ENCODE data around the gene GFPT1. TPM values are rescaled to one million over a fixed set of nuclear protein-coding genes. Genes with fewer than 3 reads are reported as not detected.
"Not testable (repeated sequence)": the region's sequence is repeated elsewhere in the genome, so short reads cannot be mapped to it uniquely, and the experiment has no call there.

GFPT1 gene
- total RNA-seq, 1 donor from 2014 or later = 126 TPM

DNA sequence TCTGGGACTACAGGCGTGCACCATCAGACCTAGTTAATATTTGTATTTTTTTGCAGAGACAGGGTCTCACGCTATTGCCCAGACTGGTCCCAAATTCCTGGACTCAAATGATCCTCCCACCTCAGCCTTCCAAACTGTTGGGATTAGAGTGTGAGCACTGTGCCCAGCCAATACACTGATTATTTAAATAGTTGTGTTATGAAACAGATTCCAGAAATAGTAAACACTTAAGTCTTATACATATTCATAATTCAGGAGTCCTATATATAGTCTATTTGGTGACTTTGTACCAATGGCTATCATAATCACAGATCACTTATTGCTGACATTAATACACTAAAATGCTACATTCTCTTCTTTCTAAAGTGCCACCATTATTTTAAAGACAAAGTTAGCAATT lies 37.4 kb upstream of the GFPT1 start:
- no peaks in the 10 kb centered on the region for H3K9me3 ChIP-seq (ENCODE audit: insufficient read depth, low read depth, low read length)
- H3K4me1 ChIP-seq (ENCODE audit: insufficient read depth, low read length) = no peaks in the 10 kb centered on the region
- H3K4me3 ChIP-seq (ENCODE audit: insufficient read depth, low read depth, low read length) = no peak overlapping the region
- no peaks in the 10 kb centered on the region for H3K27me3 ChIP-seq (ENCODE audit: insufficient read depth, low read length)
- peaks cover 14% of the 10 kb centered on the region for H3K36me3 ChIP-seq (ENCODE audit: insufficient read depth, low read length)
- no peaks in the 10 kb centered on the region for H3K9me3 Mint-ChIP-seq (ENCODE audit: unreplicated experiment)
- H3K36me3 Mint-ChIP-seq (ENCODE audit: low read depth, unreplicated experiment) = peaks cover 6% of the 10 kb centered on the region
- no peaks in the 10 kb centered on the region for H3K79me2 ChIP-seq (ENCODE audit: insufficient read depth, low read length)
- H3K4me3 Mint-ChIP-seq (ENCODE audit: unreplicated experiment) = no peak overlapping the region
- no peak overlapping the region for H3K27ac Mint-ChIP-seq (ENCODE audit: unreplicated experiment)
- no peak overlapping the region for H3K27ac ChIP-seq (ENCODE audit: low read depth, low read length)
- DNase-seq (ENCODE audit: low read depth) (no peak), FAIRE-seq (no peak)
- no peak overlapping the region for H2AFZ ChIP-seq (ENCODE audit: low read depth, low read length)
- no peaks in the 10 kb centered on the region for H3K27me3 Mint-ChIP-seq (ENCODE audit: low read depth, unreplicated experiment)
- H3K4me2 ChIP-seq (ENCODE audit: low read length) = no peak overlapping the region
- H3K4me1 Mint-ChIP-seq (ENCODE audit: low read depth, unreplicated experiment) = no peaks in the 10 kb centered on the region
- no peaks in the 10 kb centered on the region for H4K20me1 ChIP-seq (ENCODE audit: insufficient read depth, low read length)
- no peak overlapping the region for H3K9ac ChIP-seq (ENCODE audit: low read length)
- TF ChIP-seq, protein P1, sequence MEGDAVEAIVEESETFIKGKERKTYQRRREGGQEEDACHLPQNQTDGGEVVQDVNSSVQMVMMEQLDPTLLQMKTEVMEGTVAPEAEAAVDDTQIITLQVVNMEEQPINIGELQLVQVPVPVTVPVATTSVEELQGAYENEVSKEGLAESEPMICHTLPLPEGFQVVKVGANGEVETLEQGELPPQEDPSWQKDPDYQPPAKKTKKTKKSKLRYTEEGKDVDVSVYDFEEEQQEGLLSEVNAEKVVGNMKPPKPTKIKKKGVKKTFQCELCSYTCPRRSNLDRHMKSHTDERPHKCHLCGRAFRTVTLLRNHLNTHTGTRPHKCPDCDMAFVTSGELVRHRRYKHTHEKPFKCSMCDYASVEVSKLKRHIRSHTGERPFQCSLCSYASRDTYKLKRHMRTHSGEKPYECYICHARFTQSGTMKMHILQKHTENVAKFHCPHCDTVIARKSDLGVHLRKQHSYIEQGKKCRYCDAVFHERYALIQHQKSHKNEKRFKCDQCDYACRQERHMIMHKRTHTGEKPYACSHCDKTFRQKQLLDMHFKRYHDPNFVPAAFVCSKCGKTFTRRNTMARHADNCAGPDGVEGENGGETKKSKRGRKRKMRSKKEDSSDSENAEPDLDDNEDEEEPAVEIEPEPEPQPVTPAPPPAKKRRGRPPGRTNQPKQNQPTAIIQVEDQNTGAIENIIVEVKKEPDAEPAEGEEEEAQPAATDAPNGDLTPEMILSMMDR (IDR thresholded peaks at IDR 0.05; ENCODE audit: insufficient read depth, low read depth, low read length) = no peak
- TF ChIP-seq EZH2 (IDR thresholded peaks at IDR 0.05; ENCODE audit: insufficient read depth, low read length) = no peak

DNA sequence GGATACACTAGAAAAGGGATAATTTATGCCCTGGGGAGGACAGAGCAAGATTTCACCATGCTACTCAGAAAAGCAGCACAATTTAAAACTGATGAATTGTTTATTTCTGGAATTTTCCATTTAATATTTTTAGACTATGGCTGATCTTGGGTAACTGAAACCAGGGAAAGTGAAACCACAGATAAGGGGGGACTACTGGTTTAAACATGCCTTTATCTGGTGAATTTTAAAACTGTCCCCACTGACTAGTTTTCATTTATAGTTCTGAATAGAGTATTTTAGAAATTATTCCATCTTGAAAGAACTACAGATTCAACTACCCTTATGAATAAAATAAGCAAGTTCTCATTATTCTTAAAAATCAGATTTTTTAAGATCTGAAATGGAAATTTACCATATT lies 35.2 kb upstream of the GFPT1 start:
- Mint-ChIP-seq H3K4me3 (ENCODE audit: unreplicated experiment) (no peak overlapping the region), H3K36me3 (ENCODE audit: low read depth, unreplicated experiment) (peaks cover 8% of the 10 kb centered on the region), H3K27me3 (ENCODE audit: low read depth, unreplicated experiment) (no peaks in the 10 kb centered on the region), H3K4me1 (ENCODE audit: low read depth, unreplicated experiment) (no peaks in the 10 kb centered on the region), H3K27ac (ENCODE audit: unreplicated experiment) (no peak overlapping the region), H3K9me3 (ENCODE audit: unreplicated experiment) (no peaks in the 10 kb centered on the region)
- H3K9me3 ChIP-seq (ENCODE audit: insufficient read depth, low read depth, low read length) = no peaks in the 10 kb centered on the region
- no peak overlapping the region for H3K4me2 ChIP-seq (ENCODE audit: low read length)
- TF ChIP-seq, protein P1 (IDR thresholded peaks at IDR 0.05; ENCODE audit: insufficient read depth, low read depth, low read length) = no peak
- TF ChIP-seq EZH2 (IDR thresholded peaks at IDR 0.05; ENCODE audit: insufficient read depth, low read length) = no peak
- H3K4me1 ChIP-seq (ENCODE audit: insufficient read depth, low read length) = no peaks in the 10 kb centered on the region
- H4K20me1 ChIP-seq (ENCODE audit: insufficient read depth, low read length) = no peaks in the 10 kb centered on the region
- peaks cover 10% of the 10 kb centered on the region for H3K36me3 ChIP-seq (ENCODE audit: insufficient read depth, low read length)
- DNase-seq (ENCODE audit: low read depth) (no peak), FAIRE-seq (no peak)
- H3K27ac ChIP-seq (ENCODE audit: low read depth, low read length) = no peak overlapping the region
- no peak overlapping the region for H2AFZ ChIP-seq (ENCODE audit: low read depth, low read length)
- H3K4me3 ChIP-seq (ENCODE audit: insufficient read depth, low read depth, low read length) = no peak overlapping the region
- no peaks in the 10 kb centered on the region for H3K27me3 ChIP-seq (ENCODE audit: insufficient read depth, low read length)
- H3K9ac ChIP-seq (ENCODE audit: low read length) = no peak overlapping the region
- no peaks in the 10 kb centered on the region for H3K79me2 ChIP-seq (ENCODE audit: insufficient read depth, low read length)

DNA sequence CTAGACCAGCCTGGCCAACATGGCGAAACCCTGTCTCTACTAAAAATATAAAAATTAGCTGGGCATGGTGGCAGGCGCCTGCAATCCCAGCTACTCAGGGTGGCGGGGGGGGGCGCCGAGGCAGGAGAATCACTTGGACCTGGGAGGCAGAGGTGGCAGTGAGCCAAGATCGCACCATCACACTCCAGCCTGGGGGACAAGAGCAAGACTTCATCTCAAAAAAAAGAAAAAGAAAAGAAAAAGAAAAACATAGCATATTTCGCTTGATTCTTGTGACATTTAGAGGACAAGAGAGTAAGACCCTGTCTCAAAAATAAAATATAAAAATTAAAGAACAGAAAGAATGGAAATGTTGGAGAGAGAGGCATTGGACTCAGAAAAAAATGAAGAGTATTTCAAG lies 32.1 kb upstream of the GFPT1 start:
- not testable (repeated sequence) for H4K20me1 ChIP-seq (ENCODE audit: insufficient read depth, low read length); H3K27me3 ChIP-seq (ENCODE audit: insufficient read depth, low read length); H3K4me1 Mint-ChIP-seq (ENCODE audit: low read depth, unreplicated experiment); H3K27ac Mint-ChIP-seq (ENCODE audit: unreplicated experiment); H3K27ac ChIP-seq (ENCODE audit: low read depth, low read length); H3K9ac ChIP-seq (ENCODE audit: low read length); H3K4me3 Mint-ChIP-seq (ENCODE audit: unreplicated experiment); H3K9me3 ChIP-seq (ENCODE audit: insufficient read depth, low read depth, low read length); H3K36me3 ChIP-seq (ENCODE audit: insufficient read depth, low read length); H3K36me3 Mint-ChIP-seq (ENCODE audit: low read depth, unreplicated experiment); H2AFZ ChIP-seq (ENCODE audit: low read depth, low read length); H3K4me2 ChIP-seq (ENCODE audit: low read length); H3K4me3 ChIP-seq (ENCODE audit: insufficient read depth, low read depth, low read length); H3K27me3 Mint-ChIP-seq (ENCODE audit: low read depth, unreplicated experiment); H3K9me3 Mint-ChIP-seq (ENCODE audit: unreplicated experiment); DNase-seq (ENCODE audit: low read depth); H3K79me2 ChIP-seq (ENCODE audit: insufficient read depth, low read length); FAIRE-seq; H3K4me1 ChIP-seq (ENCODE audit: insufficient read depth, low read length)

All from astrocyte (in vitro differentiated cells and primary cell).